Cardiac fibroblast (primary cell): ENCODE data around the gene ZNF556.

Experiments
- DNase-seq, 2 donors: peaks; one replicate each; pipeline versions ENCODE4 v3.0.0 to v3.0.0-alpha.2; 2010; ENCODE audit warnings: low read depth in 2 of 2
- H3K4me3 ChIP-seq, 2 donors: replicated peaks in 1 of 2; 1 replicate in 1 of 2; 2 replicates in 1 of 2; pipeline ENCODE4 v1.5.1; 2011; ENCODE audit warnings: low read depth in 2 of 2, low read length in 2 of 2, mild to moderate bottlenecking in 2 of 2, moderate library complexity in 1 of 2
- TF ChIP-seq, protein P1 (sequence below): IDR thresholded peaks from one replicate; pipeline ENCODE4 v1.5.1; 2011; ENCODE audit warnings: low read depth, mild to moderate bottlenecking, low read length, inconsistent platforms

ZNF556 gene

DNA sequence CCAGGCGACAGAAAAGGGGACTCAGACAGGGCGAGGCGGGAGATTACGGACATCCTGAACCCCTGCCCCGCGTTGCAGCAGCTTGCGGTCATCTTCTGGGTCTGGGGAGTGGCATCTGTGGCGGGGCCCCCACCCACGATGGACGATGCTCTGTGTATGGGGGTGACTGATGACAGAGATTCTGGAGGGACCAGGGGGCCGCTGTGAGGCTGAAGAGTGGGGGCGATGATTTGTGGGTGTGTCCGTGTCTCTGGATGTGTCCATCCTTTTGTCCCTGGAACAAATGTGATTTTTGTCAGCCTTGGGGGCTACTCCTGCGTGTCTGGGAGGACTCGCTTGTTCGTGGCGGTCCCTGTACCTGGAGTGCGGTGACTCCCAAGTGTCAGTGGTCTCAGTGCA is 59.9 kb downstream of the ZNF556 start:
- TF ChIP-seq, protein P1, sequence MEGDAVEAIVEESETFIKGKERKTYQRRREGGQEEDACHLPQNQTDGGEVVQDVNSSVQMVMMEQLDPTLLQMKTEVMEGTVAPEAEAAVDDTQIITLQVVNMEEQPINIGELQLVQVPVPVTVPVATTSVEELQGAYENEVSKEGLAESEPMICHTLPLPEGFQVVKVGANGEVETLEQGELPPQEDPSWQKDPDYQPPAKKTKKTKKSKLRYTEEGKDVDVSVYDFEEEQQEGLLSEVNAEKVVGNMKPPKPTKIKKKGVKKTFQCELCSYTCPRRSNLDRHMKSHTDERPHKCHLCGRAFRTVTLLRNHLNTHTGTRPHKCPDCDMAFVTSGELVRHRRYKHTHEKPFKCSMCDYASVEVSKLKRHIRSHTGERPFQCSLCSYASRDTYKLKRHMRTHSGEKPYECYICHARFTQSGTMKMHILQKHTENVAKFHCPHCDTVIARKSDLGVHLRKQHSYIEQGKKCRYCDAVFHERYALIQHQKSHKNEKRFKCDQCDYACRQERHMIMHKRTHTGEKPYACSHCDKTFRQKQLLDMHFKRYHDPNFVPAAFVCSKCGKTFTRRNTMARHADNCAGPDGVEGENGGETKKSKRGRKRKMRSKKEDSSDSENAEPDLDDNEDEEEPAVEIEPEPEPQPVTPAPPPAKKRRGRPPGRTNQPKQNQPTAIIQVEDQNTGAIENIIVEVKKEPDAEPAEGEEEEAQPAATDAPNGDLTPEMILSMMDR: no peak
- no peak overlapping the region for H3K4me3 ChIP-seq
- no peak for DNase-seq
